Activated CD8-positive, alpha-beta memory T cell treated with anti-CD3 and anti-CD28 coated beads for 24 hours (primary cell): ENCODE measurements around the gene OLIG1.
A peak's percentile ranks its signal among the peaks of the same experiment; 100 is the strongest.

Source experiments
- DNase-seq: peaks from one replicate; pipeline ENCODE4 v3.0.0-alpha.2; 2020

OLIG1 gene

GRCh38 chr21:33063907-33064622 is 5.9 kb upstream of the OLIG1 start:
- no peak for DNase-seq

DNA sequence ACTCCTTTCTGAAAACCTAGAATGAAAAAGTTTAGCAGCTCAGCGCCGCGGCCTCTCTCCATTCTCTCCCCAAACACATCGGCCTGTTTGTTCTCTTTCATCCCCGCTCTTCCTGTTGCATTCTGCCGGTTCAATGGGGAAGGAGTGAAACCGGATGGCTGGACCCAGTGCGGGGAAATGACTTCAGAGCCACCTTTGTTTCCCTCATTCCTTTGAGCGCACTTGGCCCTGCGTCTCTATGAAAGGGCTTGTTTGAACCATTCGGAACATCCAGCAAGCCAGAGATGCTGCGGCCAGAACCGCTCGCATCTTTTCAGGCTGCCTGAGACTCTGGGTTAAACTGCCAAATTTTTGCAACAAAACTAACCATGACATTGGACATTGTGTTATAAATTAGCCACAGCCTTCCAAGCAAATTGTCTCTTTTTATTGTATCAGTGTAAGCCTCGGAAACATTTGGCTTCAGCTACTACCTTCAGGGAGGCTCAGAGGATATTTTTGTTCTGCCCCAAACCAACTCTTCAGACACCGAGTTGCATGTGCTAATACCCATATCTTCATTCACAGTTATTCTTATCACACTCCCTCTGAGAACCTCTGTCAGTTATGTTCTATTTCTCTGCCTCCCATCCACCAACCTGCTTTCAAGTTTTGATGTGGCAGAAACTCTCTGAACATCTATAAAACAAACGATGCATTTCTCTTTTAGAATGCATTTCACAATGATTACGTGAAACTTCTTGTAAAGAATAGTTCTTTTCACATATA is 5.1 kb upstream of the OLIG1 start:
- DNase-seq, result no peak

DNA sequence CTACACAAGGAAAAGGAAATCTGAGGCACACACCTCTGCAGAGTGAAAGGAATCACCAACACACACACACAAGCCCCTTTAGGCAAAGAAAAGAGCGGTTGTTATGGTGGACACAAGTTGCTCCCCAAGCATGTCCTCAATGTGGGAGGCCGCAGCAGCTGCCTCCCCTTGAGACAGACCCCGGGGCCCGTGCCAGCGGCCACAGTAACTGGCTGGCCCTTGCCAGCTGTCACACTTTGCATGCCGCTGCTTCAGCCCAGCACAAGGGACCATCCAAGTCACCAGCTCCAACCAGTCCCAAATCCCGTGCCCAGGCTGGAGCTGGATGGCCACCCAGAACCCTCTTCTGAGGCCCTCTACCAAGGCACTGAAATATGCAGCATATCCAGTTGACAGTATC is 2.9 kb upstream of the OLIG1 start:
- no peak for DNase-seq

DNA sequence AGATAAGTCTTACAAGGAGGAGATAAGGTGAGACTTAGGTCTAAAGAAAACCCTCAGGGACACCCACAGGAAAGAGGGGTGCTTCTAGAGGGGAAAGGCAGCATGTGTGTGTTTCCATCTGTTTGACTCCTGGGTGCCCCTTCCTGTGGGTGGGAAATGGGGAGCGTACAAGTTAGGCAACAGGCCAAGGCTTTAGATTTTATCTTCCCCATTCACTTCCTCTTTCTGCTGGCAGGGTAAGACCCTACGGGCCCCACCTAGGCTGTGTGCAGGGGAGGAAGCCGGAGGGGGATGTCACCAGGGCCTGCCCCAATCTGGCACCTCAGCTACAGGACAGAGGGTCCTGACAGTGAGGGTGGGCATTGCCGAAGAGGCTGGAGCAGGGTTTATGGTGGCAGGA is 2.5 kb upstream of the OLIG1 start:
- no peak for DNase-seq

DNA sequence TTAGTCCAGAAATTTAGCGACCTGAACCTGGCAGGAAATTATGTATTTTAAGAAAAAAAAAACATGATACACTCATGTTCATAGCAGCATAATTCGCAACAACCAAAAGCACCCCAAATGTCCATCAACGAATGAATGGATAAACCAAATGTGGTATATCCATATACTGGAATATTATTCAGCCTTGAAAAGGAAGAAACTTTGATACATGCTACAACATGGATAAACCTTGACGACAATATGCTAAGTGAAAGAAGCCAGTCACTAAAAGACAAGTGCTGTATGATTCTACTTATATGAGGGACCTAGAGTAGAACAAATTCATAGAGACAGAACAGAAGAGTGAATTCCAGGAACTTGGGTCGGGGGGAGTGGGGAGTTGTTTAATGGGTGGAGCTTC is 698 bp upstream of the OLIG1 start:
- DNase-seq, result no peak

DNA sequence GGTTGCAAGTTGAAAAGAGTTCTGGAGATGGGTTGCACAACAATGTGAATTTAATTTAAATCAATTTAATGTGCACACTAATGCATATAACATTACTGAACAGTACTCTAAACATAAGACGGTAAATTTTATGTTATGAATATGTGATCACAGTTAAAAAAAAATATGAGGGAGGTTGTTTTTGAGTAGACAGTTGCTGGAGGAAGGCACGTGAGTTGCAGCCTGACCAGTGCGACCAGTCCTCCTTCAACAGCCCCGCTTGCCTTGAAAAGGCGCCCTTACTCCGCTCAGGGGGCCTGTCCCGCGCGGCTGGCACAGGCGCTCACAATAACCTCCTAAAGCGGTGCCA is 322 bp upstream of the OLIG1 start:
- DNase-seq, result no peak

DNA sequence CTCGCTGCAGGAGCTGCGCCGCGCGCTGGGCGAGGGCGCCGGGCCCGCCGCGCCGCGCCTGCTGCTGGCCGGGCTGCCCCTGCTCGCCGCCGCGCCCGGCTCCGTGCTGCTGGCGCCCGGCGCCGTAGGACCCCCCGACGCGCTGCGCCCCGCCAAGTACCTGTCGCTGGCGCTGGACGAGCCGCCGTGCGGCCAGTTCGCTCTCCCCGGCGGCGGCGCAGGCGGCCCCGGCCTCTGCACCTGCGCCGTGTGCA is 730 bp downstream of the OLIG1 start:
- no peak for DNase-seq

DNA sequence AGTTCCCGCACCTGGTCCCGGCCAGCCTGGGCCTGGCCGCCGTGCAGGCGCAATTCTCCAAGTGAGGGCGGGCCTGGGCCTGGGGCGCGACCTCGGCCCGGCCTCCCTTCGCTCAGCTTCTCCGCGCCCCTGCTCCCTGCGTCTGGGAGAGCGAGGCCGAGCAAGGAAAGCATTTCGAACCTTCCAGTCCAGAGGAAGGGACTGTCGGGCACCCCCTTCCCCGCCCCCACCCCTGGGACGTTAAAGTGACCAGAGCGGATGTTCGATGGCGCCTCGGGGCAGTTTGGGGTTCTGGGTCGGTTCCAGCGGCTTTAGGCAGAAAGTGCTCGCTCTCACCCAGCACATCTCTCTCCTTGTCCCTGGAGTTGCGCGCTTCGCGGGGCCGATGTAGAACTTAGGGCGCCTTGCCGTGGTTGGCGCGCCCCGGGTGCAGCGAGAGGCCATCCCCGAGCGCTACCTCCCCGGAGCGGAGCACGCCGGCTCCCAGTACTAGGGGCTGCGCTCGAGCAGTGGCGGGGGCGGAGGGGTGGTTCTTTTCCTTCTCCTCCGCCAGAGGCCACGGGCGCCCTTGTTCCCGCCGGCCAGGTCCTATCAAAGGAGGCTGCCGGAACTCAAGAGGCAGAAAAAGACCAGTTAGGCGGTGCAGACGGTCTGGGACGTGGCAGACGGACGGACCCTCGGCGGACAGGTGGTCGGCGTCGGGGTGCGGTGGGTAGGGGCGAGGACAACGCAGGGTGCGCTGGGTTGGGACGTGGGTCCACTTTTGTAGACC is 1.2 kb downstream of the OLIG1 start:
- DNase-seq, result peak; percentile 62

GRCh38 chr21:33071770-33072306 is 1.9 kb downstream of the OLIG1 start:
- DNase-seq, result peak; percentile 60

DNA sequence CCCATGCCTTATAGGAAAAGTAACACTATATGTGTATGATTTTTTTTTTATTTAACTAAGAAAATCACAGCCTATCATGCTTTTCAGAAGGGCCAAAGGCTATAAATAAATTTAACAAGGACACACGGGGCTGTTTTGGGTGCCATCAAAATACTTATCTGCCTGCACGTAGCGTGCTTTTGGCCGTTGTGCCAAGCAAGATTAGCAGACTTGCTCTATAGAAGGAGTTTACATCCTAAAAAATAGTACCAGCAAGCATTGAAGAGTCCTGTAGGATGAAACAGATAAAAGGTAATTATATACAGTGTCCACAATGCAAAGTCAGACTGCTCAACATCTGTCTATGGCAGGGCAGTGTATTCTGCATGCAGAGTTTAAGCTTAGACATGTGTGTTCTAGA is 3.7 kb downstream of the OLIG1 start:
- DNase-seq, result no peak

GRCh38 chr21:33075128-33075527 is 5.2 kb downstream of the OLIG1 start:
- no peak for DNase-seq

- no peak for DNase-seq
These were observed 5.8 kb downstream of the OLIG1 start for GRCh38 chr21:33075596-33076195.

DNA sequence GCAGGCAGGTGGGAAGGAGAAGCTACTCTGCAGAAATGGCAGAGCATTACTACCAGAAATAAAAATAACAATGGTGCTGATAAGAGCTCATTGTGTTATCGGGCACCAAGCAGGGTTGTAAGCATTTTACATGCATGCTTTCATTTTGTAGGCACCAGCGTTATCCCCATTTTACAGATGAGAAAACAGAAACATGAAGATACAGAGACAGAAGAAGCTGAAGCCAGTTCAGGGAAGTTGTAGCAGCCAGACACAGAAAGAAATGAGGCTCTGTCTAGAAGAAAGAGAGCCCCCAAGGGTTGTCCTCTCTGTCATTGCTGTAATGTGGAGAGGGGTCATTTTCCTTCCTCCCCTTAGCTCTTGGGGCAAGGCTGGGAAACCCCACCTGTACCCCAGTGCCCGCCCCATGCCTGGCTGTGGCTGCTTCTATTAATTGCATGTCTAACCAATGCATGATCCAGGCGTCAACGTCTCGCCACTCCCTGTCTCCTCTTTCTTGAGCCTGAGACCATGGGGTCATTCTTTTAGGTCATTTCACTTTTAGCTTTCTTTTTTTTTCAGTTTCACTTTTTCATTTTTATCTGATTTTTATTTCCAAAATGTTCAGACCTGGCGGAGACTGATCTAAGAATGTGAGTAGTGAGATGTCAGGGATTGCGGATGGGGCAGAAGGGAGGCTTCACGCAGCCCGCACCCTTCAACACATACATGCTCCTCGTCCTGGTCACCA is 6.8 kb downstream of the OLIG1 start:
- DNase-seq, result no peak

GRCh38 chr21:33078907-33079582 is 9.1 kb downstream of the OLIG1 start:
- DNase-seq, result peak; percentile 61

- DNase-seq, result no peak
These were observed 10.4 kb downstream of the OLIG1 start for GRCh38 chr21:33080376-33080775.

- DNase-seq, result no peak
These were observed 10.8 kb downstream of the OLIG1 start for GRCh38 chr21:33080776-33081175.

DNA sequence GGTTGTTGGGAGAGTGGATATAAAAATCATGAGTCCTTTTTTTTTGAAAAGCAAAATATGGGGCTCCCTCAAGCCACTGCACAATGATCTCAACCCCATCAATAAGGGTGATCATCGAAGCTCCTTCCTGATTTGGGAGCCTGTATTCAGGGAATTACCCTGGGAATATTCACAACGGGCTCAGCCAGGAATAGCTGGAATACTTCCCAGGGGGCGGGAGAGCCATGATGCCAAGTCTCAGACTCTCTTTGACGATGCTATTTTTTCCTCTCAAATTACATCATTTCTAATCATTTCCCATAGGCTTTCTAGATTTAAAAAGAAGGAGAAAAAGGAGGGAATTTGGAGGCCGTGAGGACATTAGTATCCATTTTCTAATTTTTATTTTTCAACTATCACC is 18.4 kb downstream of the OLIG1 start:
- DNase-seq, result no peak

- no peak for DNase-seq
These were observed 19.6 kb downstream of the OLIG1 start for GRCh38 chr21:33089395-33090119.

- no peak for DNase-seq
These were observed 26.5 kb downstream of the OLIG1 start for GRCh38 chr21:33096426-33096825.

DNA sequence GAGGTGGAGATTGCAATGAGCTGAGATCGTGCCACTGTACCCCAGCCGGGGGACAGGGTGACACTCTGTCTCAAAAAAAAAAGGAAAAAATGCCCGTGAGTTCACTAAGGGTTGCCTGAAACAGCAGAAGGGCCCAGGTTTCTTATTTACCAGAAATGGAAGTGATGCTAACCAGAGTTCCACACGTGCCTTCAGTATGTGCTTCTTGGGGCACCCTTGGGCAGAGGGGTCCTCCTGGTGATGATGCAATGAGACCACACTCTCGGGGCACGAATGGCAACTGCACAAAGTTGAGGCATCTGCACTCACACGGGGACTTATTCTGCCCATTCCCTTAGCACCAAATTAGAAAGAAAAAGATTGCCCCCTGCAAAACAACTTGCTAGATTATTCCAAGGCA is 29.2 kb downstream of the OLIG1 start:
- DNase-seq, result no peak

DNA sequence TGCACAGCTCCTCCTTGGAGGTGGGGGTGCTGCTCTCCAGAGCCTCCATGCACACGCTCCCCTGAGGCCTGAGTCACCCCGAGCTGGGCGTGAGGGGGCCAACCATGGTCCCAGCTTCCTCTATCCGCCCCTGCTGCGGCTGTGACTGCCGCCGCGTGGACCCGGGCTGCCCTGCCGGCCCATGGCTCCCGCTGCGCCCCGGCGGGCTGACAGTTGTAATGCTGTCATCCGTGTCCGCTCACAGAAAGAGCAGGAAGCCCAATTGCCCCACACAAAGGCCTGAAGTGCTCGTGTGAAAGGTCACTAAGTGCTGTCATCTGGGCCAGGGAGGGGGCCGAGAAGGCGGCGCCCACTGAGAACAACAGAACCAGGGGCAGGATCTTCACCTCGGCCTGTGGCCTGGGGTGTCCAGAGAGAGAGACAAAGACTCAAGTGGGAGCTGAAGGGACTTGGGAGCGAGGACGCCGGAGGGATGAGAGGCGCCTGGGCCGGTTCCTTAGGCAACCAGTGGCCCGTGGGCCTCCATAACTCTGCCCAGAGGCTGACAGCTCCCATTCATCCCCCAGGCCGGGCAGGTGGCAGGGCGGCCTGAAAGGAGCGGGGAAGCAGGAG is 31.5 kb downstream of the OLIG1 start:
- DNase-seq, result no peak
